ENCODE results near the gene RBP5.

Gene RBP5

GRCh38 chr12:7079826-7080125, 48.9 kb downstream of the RBP5 start:
- in situ Hi-C loops (cut with HindIII; ENCODE audit: low sequenced_read_pairs), result no loop called here

- in situ Hi-C loops (cut with HindIII; ENCODE audit: low sequenced_read_pairs), result no loop called here
Observed at GRCh38 chr12:7078163-7078562, 50.5 kb downstream of the RBP5 start.

- in situ Hi-C loops (cut with HindIII; ENCODE audit: low sequenced_read_pairs), result no loop called here
Observed at GRCh38 chr12:7076493-7076892, 52.2 kb downstream of the RBP5 start.

GRCh38 chr12:7075939-7076338, 52.8 kb downstream of the RBP5 start:
- in situ Hi-C loops (cut with HindIII; ENCODE audit: low sequenced_read_pairs), result no loop called here

- in situ Hi-C loops (cut with HindIII; ENCODE audit: low sequenced_read_pairs), result no loop called here
Observed at GRCh38 chr12:7075518-7075917, 53.2 kb downstream of the RBP5 start.

- in situ Hi-C loops (cut with HindIII; ENCODE audit: low sequenced_read_pairs), result no loop called here
Observed at GRCh38 chr12:7073946-7074345, 54.7 kb downstream of the RBP5 start.

Data from DLD1 (cell line).